Ishikawa (cell line): Measurements from ENCODE around the gene PCCB.

Experiments
- CEBPB ChIP-seq: IDR thresholded peaks from 2 replicates; pipeline ENCODE4 v1.6.1; 2012
- CREB1 ChIP-seq: IDR thresholded peaks from 2 replicates; pipeline ENCODE4 v1.6.1; 2012; ENCODE audit warnings: low read depth
- EGR1 ChIP-seq: IDR thresholded peaks from 2 replicates; pipeline ENCODE4 v1.6.1; 2012
- EP300 ChIP-seq: IDR thresholded peaks from 2 replicates; pipeline ENCODE4 v1.6.1; 2012; ENCODE audit warnings: borderline replicate concordance
- FOXM1 ChIP-seq: IDR thresholded peaks from 2 replicates; pipeline ENCODE4 v1.6.1; 2012; ENCODE audit warnings: low read depth, borderline replicate concordance
- MAX ChIP-seq: IDR thresholded peaks from 2 replicates; pipeline ENCODE4 v1.6.1; 2012
- NFIC ChIP-seq: IDR thresholded peaks from 2 replicates; pipeline ENCODE4 v1.6.1; 2012
- RAD21 ChIP-seq: IDR thresholded peaks from 2 replicates; pipeline ENCODE4 v1.6.1; 2012; ENCODE audit warnings: low read depth
- TAF1 ChIP-seq: IDR thresholded peaks from 2 replicates; pipeline ENCODE4 v1.6.1; 2012; ENCODE audit warnings: low read depth, mild to moderate bottlenecking
- TCF12 ChIP-seq: IDR thresholded peaks from 2 replicates; pipeline ENCODE4 v1.6.1; 2012; ENCODE audit warnings: low read depth
- TEAD4 ChIP-seq: IDR thresholded peaks from 2 replicates; pipeline ENCODE4 v1.6.1; 2012
- YY1 ChIP-seq: IDR thresholded peaks from 2 replicates; pipeline ENCODE4 v1.6.1; 2012; ENCODE audit warnings: low read depth
- ZBTB7A ChIP-seq: IDR thresholded peaks from 2 replicates; pipeline ENCODE4 v1.6.1; 2012; ENCODE audit warnings: low read depth
- TF ChIP-seq, protein P1 (sequence below): IDR thresholded peaks from 2 replicates; pipeline ENCODE4 v1.6.1; 2012
- TF ChIP-seq, protein P2 (sequence below): IDR thresholded peaks from 2 replicates; pipeline ENCODE4 v1.6.1; 2012; ENCODE audit warnings: low read depth, mild to moderate bottlenecking

Gene PCCB

DNA sequence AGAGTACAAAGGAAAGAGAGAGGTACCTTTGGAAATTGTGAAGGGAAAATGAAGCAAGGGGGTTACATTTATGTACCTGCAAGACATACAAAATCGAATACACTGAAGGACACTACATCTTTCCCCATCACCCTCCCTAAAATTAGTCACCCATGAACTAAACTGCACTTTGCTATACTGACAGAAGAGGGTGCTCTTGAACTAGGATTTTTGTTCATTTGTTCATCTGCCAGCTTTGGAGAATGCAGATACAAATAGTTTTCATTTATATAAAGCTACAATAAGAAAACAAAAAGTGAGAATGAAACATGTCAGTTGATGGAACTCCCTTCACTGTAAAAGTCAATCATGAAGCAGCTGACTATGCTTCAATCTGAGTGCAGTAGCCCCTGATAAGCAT, 55.7 kb downstream of the PCCB start:
- TF ChIP-seq FOXM1 (no peak), EP300 (no peak), CEBPB (no peak), RAD21 (no peak), MAX (no peak)
- TF ChIP-seq, protein P1, sequence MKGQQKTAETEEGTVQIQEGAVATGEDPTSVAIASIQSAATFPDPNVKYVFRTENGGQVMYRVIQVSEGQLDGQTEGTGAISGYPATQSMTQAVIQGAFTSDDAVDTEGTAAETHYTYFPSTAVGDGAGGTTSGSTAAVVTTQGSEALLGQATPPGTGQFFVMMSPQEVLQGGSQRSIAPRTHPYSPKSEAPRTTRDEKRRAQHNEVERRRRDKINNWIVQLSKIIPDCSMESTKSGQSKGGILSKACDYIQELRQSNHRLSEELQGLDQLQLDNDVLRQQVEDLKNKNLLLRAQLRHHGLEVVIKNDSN = no peak

DNA sequence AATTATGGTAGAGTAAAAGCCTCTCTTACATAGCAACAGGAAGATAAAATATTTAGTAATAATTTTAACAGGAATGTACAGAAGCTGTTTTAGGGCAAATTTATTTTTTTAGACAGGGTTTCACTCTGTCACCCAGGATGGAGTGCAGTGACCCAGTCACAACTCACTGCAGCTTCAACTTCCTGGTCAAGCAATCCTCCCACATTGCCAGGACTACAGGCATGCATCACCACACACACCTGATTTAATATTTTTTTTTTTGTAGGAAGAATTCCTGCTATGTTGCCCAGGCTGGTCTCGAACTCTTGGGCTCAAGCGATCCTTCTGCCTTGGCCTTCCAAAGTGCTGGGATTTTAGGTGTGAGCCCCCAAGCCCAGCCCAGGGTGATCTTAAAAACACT, 61.1 kb downstream of the PCCB start:
- no peak for TF ChIP-seq EP300
- TF ChIP-seq, protein P1 = no peak
- no peak for TF ChIP-seq RAD21
- TF ChIP-seq ZBTB7A = no peak
- TF ChIP-seq, protein P2, sequence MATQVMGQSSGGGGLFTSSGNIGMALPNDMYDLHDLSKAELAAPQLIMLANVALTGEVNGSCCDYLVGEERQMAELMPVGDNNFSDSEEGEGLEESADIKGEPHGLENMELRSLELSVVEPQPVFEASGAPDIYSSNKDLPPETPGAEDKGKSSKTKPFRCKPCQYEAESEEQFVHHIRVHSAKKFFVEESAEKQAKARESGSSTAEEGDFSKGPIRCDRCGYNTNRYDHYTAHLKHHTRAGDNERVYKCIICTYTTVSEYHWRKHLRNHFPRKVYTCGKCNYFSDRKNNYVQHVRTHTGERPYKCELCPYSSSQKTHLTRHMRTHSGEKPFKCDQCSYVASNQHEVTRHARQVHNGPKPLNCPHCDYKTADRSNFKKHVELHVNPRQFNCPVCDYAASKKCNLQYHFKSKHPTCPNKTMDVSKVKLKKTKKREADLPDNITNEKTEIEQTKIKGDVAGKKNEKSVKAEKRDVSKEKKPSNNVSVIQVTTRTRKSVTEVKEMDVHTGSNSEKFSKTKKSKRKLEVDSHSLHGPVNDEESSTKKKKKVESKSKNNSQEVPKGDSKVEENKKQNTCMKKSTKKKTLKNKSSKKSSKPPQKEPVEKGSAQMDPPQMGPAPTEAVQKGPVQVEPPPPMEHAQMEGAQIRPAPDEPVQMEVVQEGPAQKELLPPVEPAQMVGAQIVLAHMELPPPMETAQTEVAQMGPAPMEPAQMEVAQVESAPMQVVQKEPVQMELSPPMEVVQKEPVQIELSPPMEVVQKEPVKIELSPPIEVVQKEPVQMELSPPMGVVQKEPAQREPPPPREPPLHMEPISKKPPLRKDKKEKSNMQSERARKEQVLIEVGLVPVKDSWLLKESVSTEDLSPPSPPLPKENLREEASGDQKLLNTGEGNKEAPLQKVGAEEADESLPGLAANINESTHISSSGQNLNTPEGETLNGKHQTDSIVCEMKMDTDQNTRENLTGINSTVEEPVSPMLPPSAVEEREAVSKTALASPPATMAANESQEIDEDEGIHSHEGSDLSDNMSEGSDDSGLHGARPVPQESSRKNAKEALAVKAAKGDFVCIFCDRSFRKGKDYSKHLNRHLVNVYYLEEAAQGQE = no peak
- TF ChIP-seq TEAD4 = no peak
- no peak for TF ChIP-seq NFIC
- TF ChIP-seq TCF12 = no peak
- no peak for TF ChIP-seq FOXM1
- TF ChIP-seq MAX = no peak
- no peak for TF ChIP-seq EGR1
- no peak for TF ChIP-seq CREB1

DNA sequence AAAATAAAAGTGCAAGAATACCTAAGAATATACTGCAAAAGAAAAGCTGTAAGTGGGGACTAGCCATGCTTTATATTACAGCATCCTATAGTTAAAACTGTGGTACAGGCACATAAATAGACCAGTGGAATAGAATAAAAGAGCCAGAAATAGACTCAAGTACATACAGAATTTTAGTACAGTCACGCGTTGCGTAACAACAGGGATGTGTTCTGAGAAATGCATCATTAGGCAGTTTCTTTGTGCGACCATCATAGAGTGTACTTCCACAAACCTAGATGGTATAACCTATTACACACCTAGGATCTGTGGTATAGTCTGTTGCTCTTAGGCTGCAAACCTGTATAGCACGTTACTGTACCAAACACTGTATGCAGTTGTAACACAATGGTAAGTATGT, 61.8 kb downstream of the PCCB start:
- no peak for TF ChIP-seq TAF1
- no peak for TF ChIP-seq ZBTB7A
- no peak for TF ChIP-seq TEAD4
- no peak for TF ChIP-seq FOXM1
- TF ChIP-seq CREB1 = no peak
- TF ChIP-seq, protein P2 = no peak
- TF ChIP-seq, protein P1 = no peak
- no peak for TF ChIP-seq RAD21

DNA sequence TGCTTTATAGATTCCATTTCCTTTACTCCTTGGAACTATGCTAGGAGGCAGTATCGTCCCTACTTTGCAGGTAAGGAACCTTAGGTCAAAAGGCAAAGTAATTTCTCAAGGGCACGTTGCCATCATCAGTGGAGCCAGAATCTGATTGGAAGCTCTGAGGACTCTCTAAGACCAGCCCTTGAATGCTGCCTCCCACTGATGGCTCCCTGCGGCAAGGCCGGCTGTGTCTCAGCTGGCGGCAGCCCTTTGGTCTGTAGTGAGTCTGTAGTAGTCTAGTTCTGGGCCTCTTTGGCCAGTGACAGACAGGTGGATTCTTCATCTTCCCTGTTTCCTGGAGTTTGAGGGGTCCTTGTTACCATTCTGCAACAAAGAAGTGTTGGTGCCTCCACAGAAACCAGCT, 76.2 kb downstream of the PCCB start:
- TF ChIP-seq MAX = no peak
- no peak for TF ChIP-seq NFIC
- no peak for TF ChIP-seq TEAD4
- TF ChIP-seq CEBPB = no peak
- no peak for TF ChIP-seq FOXM1
- TF ChIP-seq YY1 = no peak
- TF ChIP-seq TCF12 = no peak
- TF ChIP-seq, protein P2 = no peak
- no peak for TF ChIP-seq EP300
- no peak for TF ChIP-seq ZBTB7A

GRCh38 chr3:136327671-136328070, 77.5 kb downstream of the PCCB start:
- TF ChIP-seq CEBPB (no peak), NFIC (no peak), YY1 (no peak), RAD21 (no peak)
- TF ChIP-seq, protein P1 = no peak
